IPS-11a (cell line): Measurements from ENCODE around the gene ASB15.

ENCODE experiments used
- H3K4me3 ChIP-seq: one replicate; pipeline ENCODE4 v1.5.1; 2013; ENCODE audit warnings: low read depth, low read length, control low read depth

Gene ASB15

DNA sequence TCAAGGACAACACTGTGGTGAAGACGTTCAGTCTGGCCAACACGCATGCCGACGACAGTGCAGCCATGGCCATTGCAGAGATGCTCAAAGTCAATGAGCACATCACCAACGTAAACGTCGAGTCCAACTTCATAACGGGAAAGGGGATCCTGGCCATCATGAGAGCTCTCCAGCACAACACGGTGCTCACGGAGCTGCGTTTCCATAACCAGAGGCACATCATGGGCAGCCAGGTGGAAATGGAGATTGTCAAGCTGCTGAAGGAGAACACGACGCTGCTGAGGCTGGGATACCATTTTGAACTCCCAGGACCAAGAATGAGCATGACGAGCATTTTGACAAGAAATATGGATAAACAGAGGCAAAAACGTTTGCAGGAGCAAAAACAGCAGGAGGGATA, 60.7 kb downstream of the ASB15 start:
- no peak overlapping the region for H3K4me3 ChIP-seq

- no peak overlapping the region for H3K4me3 ChIP-seq
Measured at GRCh38 chr7:123662755-123663154, 61.1 kb downstream of the ASB15 start.

DNA sequence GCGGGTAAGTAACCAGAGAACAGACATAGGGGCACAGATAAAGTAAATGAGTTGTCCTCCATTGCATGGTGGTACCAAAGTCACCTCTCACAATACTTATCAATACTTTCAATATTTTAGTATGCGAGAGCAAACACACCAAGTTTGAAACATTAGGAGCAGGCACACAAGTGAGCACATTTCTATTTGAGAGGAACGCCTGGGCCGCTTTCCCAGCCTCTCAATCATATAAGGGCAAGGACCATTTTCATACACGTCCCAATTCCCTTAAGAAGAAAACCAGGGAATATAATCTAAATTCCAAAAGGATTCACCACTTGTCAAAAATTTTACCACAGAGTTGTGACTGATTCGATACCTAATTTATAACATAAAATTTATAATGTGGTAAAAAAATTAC, 61.6 kb downstream of the ASB15 start:
- no peak overlapping the region for H3K4me3 ChIP-seq

GRCh38 chr7:123665157-123665556, 63.5 kb downstream of the ASB15 start:
- H3K4me3 ChIP-seq, result no peak overlapping the region

DNA sequence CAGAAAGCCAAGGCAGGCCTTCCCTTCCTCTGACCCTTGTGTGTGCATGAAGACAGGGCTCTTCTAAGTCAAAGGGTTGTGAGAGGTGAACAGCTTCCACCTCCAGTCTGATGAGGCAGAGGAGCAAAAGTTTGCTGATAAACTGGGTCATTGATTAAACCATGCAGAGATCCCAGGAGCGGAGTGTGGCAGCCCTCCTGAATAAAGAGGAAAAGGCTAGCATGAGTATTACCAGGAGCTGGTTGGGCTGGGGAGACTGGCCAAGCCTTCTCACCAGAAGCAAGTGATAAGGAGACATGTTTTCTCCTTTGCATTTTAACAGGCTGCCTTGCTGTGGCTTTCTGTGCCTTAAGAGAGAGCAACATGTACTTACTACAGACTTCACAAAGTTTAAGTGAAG, 64.3 kb downstream of the ASB15 start:
- H3K4me3 ChIP-seq, result no peak overlapping the region

DNA sequence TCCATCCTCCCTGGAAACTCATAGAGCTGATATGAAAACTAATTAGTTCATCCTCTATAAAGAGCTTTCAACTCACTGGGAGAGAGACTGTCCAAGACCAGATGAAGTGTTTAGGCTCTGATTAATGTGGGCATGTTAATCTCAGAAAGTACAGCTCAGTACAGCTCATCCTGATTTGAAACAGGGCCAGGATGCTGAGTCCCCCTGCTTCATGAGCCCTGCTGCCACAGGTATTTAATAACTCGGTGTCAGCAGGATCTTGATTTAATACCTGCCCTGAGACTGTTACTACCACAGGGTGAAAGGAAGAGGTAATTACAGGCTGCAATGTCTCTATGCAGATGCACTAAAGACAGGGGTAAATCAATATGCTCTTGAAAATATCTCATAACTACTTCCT, 64.9 kb downstream of the ASB15 start:
- no peak overlapping the region for H3K4me3 ChIP-seq

DNA sequence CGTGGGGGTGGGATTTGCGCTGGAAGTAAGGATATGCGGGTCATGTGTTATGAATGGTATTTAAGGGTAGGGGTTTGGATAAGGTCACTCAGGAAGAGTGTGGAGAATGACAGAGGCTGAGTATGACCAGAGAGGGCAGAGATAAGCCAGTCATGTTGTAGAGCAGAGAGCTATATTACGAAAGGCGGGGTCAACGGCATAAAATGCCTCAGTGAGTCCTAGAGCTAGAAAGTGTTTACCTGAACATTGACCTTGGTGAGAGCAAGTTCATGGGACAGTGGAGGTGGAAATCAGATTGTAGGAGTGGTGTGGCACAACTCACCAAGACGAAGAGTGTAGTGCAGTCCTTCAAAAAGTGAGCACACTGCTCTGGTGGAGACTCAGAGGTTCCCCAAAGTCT, 67.9 kb downstream of the ASB15 start:
- no peak overlapping the region for H3K4me3 ChIP-seq

- H3K4me3 ChIP-seq, result no peak overlapping the region
Measured at GRCh38 chr7:123673137-123673732, 71.6 kb downstream of the ASB15 start.

DNA sequence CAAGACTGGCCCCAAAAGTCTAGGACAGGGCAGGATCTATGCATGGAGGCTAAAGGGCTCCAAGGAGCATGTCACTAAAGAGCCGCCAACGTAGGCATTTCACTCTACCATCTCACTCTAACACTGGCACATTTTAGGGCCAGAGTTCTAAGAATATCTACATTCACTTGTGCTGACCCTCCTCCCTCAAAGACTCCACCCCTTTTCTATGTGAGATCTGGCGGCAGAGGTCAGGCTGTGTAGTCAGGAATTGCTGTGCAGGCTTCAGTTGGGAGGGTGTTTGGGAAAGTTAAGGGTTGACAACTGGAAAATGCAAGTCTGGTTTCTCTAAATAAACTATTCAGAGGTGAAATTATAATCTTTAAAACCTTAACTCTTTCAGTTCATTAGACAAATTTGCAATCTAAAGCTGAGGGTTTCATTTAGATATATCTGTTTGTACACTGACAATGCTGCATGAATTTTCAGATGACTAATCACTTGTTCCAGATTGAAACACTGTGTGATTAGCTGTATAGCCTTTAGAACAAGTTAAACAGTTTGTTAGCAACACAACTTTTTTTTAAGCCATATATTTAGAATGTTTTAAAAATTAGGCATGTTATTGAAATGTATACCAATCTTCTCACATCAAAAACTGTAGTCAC, 72.3 kb downstream of the ASB15 start:
- H3K4me3 ChIP-seq, result no peak overlapping the region

GRCh38 chr7:123674399-123675180, 73.0 kb downstream of the ASB15 start:
- H3K4me3 ChIP-seq, result no peak overlapping the region

DNA sequence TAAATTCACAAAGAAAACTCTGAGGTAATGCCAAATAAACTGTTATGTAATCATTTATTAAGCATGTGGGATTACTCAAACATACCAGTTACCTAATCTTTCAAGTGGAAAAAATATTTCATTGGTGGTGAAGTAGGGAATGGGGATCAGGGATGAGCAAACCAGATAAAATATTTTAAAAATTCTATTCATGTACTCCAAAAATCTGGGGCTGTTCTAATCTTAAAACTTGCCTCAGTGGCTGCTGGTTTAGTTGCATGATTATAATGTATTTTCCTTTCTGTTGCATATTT, 73.5 kb downstream of the ASB15 start:
- H3K4me3 ChIP-seq, result no peak overlapping the region

GRCh38 chr7:123677061-123677715, 75.6 kb downstream of the ASB15 start:
- no peak overlapping the region for H3K4me3 ChIP-seq

DNA sequence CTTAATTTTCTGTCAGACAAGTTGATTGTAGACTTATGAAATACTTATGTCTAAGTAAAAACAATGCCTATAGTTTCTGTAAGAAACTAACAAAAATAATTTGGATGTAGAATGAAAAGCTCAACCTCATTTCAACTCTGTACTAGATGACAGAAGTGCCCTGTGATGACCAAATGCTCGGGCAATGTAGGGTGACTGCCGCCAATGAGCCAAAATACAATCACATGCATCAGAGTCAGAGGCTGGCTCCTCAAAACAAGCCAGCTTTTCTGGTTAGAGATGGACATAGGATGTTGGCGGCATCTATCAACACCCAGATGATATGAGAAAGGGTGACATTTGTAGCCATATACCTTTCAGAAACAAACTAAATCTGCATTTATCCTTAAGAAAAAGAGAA, 78.0 kb downstream of the ASB15 start:
- H3K4me3 ChIP-seq, result no peak overlapping the region

DNA sequence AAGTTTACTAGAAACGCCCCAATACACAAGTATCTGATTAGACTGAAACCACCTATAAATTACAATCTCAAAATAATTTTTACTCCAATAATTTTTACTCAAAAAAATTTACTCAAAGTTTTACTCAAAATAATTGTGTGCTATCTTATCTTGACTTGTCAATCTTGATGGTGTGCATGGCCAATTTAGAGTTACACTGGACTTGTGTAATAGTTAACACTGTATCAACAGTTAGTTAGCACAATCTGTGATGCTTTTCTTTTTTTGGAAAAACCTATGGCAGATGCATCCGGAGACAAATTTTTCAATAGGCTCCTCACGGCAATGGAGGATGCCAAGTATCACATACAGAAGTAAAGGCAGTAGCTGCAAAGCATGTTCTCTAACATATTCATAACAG, 79.0 kb downstream of the ASB15 start:
- no peak overlapping the region for H3K4me3 ChIP-seq

DNA sequence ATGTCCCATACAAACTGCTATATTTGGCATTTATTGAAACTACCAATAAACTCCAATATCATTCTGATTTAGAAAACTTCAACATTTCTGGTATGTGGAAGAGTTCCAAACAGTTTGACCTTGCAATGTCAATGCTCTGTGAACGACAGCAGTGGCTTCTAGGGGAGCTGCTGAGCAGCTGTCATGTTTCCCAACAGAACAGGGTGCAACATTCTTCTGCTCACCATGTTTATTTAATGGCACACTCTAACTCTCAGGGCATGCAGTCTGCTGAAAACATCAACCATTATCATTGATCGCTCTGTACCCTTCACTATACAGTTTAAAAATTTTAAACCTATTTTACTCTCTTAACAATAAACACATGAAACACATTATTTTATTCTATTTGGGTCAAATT, 79.9 kb downstream of the ASB15 start:
- no peak overlapping the region for H3K4me3 ChIP-seq

DNA sequence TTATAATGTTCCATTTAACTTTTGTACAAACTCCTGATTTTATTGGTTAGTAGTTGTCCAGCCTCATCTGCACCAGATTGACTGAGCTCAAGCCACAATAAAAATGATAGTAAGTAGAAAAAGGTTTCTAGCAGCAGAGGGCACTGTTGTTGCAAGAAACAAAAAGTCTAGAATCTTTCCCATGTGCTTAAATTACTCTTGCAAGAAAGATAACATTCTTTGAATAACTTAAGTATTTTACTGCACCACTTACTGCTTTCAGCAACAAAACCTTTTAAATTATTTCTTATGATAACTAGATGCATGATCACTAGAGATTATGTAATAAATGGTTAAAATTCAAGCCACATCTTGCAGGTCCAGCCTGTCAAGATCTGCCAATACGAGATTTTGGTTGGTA, 81.1 kb downstream of the ASB15 start:
- no peak overlapping the region for H3K4me3 ChIP-seq

- no peak overlapping the region for H3K4me3 ChIP-seq
Measured at GRCh38 chr7:123687161-123687560, 85.5 kb downstream of the ASB15 start.

- no peak overlapping the region for H3K4me3 ChIP-seq
Measured at GRCh38 chr7:123687727-123688126, 86.1 kb downstream of the ASB15 start.
